K562 (cell line): Measurements from ENCODE around the gene SEZ6L. TPM values are rescaled to one million over a fixed set of nuclear protein-coding genes. Genes with fewer than 3 reads are reported as not detected.

Source experiments
- ATAC-seq: fragments of 200-7000 bp; cut with Tn5 transposase; 3 replicates; pipeline ENCODE4 v1.9.1; 2020; ENCODE audit warnings: moderate library complexity
- BruUV-seq: library from RNA; stranded (reverse); fragments of 400-500 nt; replicated peaks from 2 replicates; lab custom pipeline; 2021; lab: Mats Ljungman, UMichigan
- CTCF ChIA-PET: fragments of 300-600 bp; formaldehyde crosslinking; extraction: SDS; loops from one replicate; lab custom pipeline; 2021; ENCODE audit warnings: low intra/inter-chr PET ratio; lab: Yijun Ruan, JAX
- POLR2A ChIA-PET: fragments of 300-600, 350-650 bp; sonication (Branson Sonifier 250); formaldehyde crosslinking; extraction: SDS; loops from one replicate; lab custom pipeline; 2021; ENCODE audit warnings: antibody characterized with exemption, inconsistent platforms; lab: Yijun Ruan, JAX
- DNase-seq, 4 experiments: peaks; one replicate each; pipeline versions ENCODE4 v3.0.0 to v3.0.0-alpha.2; 2011 to 2018; ENCODE audit warnings: low spot score in 3 of 4, mixed read lengths in 3 of 4; ENCODE audit errors: extremely low read depth in 1 of 4
- FAIRE-seq: peaks from 2 replicates; lab custom pipeline; 2011; peaks lifted over from hg19 to GRCh38; lab: Jason Lieb, UNC
- H2AFZ ChIP-seq: 2 replicates; pipeline ENCODE4 v1.6.0; 2011; ENCODE audit warnings: low read depth, low read length, control low read depth, inconsistent platforms
- H3K27ac ChIP-seq: fragments of 200-600 bp; 3 replicates; pipeline ENCODE4 v1.8.0; 2011; ENCODE audit warnings: low read depth, mild to moderate bottlenecking, control low read depth, inconsistent platforms, low read length, moderate library complexity, mixed read lengths; ENCODE audit errors: extremely low read depth
- H3K27me3 ChIP-seq, 2 experiments: fragments of 300-600 bp in 1 of 2; 2 replicates in 1 of 2; 3 replicates in 1 of 2; pipeline versions ENCODE4 v1.6.0 to v1.8.0; 2011; ENCODE audit warnings: inconsistent platforms in 2 of 2, low read length in 2 of 2, mild to moderate bottlenecking in 1 of 2, mixed read lengths in 1 of 2, moderate library complexity in 1 of 2; ENCODE audit not compliant: control insufficient read depth in 2 of 2, insufficient read depth in 2 of 2
- H3K36me3 ChIP-seq: fragments of 300-600 bp; 3 replicates; pipeline ENCODE4 v1.8.0; 2011; ENCODE audit warnings: mild to moderate bottlenecking, low read length, inconsistent platforms; ENCODE audit not compliant: control insufficient read depth, insufficient read depth
- H3K4me1 ChIP-seq, 2 experiments: fragments of 200-600 bp in 1 of 2; replicated peaks in 1 of 2; 2 replicates in 1 of 2; 3 replicates in 1 of 2; pipeline versions ENCODE4 v1.5.1 to v1.8.0; 2011; ENCODE audit warnings: inconsistent platforms in 2 of 2, low read length in 2 of 2, mild to moderate bottlenecking in 1 of 2, mixed read lengths in 1 of 2, moderate library complexity in 1 of 2; ENCODE audit not compliant: control insufficient read depth in 2 of 2, insufficient read depth in 2 of 2
- H3K4me2 ChIP-seq: 2 replicates; pipeline ENCODE4 v1.6.1; 2011; ENCODE audit warnings: low read length, control low read depth, inconsistent platforms, mixed read lengths; ENCODE audit not compliant: insufficient read depth
- H3K4me3 ChIP-seq: fragments of 200-600 bp; sonication (generic), shearing (Covaris generic); 2 replicates; pipeline ENCODE4 v1.5.1; 2016; ENCODE audit warnings: control low read depth, inconsistent platforms
- H3K79me2 ChIP-seq: fragments of 200-600 bp; 3 replicates; pipeline ENCODE4 v1.8.0; 2011; ENCODE audit warnings: low read length, inconsistent platforms; ENCODE audit not compliant: control insufficient read depth, insufficient read depth
- H3K9ac ChIP-seq, 2 experiments: 2 replicates each; pipeline versions ENCODE4 v1.6.0 to v1.6.1; 2011; ENCODE audit warnings: low read depth in 2 of 2, low read length in 2 of 2, control low read depth in 1 of 2, inconsistent platforms in 1 of 2, mild to moderate bottlenecking in 1 of 2, mixed read lengths in 1 of 2; ENCODE audit not compliant: insufficient read depth in 1 of 2
- H3K9me1 ChIP-seq: one replicate; pipeline ENCODE4 v1.6.0; 2011; ENCODE audit warnings: inconsistent platforms, mild to moderate bottlenecking, low read length, moderate library complexity; ENCODE audit not compliant: control insufficient read depth, insufficient read depth
- H3K9me3 ChIP-seq: replicated peaks from 2 replicates; pipeline ENCODE4 v1.5.1; 2011; ENCODE audit warnings: low read depth, low read length, inconsistent platforms; ENCODE audit not compliant: control insufficient read depth, insufficient read depth
- H4K20me1 ChIP-seq: replicated peaks from 2 replicates; pipeline ENCODE4 v1.6.1; 2011; ENCODE audit warnings: low read length, inconsistent platforms, mixed read lengths; ENCODE audit not compliant: control insufficient read depth, insufficient read depth
- CBX1 ChIP-seq: sonication (generic); IDR thresholded peaks from 2 replicates; pipeline ENCODE4 v1.6.1; 2016; ENCODE audit warnings: antibody characterized with exemption, low read depth, mild to moderate bottlenecking
- CCAR2 ChIP-seq: fragments of 200-400 bp; formaldehyde crosslinking; IDR thresholded peaks from 2 replicates; pipeline ENCODE4 v1.6.1; 2017; ENCODE audit warnings: mild to moderate bottlenecking, low read depth, low read length
- DLX4 ChIP-seq: fragments of 250-450 bp; sonication (Bioruptor Pico); IDR thresholded peaks from 2 replicates; pipeline ENCODE4 v1.6.1; 2021; ENCODE audit warnings: mild to moderate bottlenecking
- EHMT2 ChIP-seq: fragments of 450-650 bp; IDR thresholded peaks from 2 replicates; pipeline ENCODE4 v1.6.1; 2018; ENCODE audit warnings: antibody characterized with exemption
- FOXM1 ChIP-seq, 2 experiments: fragments of 450-650 bp in 1 of 2; sonication (generic) in 1 of 2; formaldehyde crosslinking in 1 of 2; IDR thresholded peaks; 2 replicates each; pipeline versions ENCODE4 v1.6.1 to v1.9.0; 2017 to 2022; ENCODE audit warnings: low read depth in 2 of 2, mild to moderate bottlenecking in 2 of 2, missing genetic modification reagents in 1 of 2, moderate library complexity in 1 of 2
- GTF2E2 ChIP-seq: fragments of 200-800 bp; sonication (Bioruptor generic); IDR thresholded peaks from 2 replicates; pipeline ENCODE4 v1.6.1; 2016; ENCODE audit warnings: missing genetic modification characterization, missing compliant biosample characterization
- IFI16 ChIP-seq: fragments of 250-450 bp; sonication (Bioruptor Pico); IDR thresholded peaks from 2 replicates; pipeline ENCODE4 v2.1.2; 2022; ENCODE audit warnings: mild to moderate bottlenecking, inconsistent platforms
- NCOA1 ChIP-seq: fragments of 450-650 bp; IDR thresholded peaks from 2 replicates; pipeline ENCODE4 v1.6.1; 2016; ENCODE audit warnings: low read depth
- RBM34 ChIP-seq: fragments of 200-400 bp; formaldehyde crosslinking; IDR thresholded peaks from 2 replicates; pipeline ENCODE4 v1.6.1; 2018; ENCODE audit warnings: low read length, borderline replicate concordance; ENCODE audit not compliant: insufficient read depth
- RUNX1 ChIP-seq: sonication (generic); IDR thresholded peaks from 2 replicates; pipeline ENCODE4 v1.6.1; 2016; ENCODE audit warnings: antibody characterized with exemption, low read depth
- TCF7 ChIP-seq: sonication (generic); IDR thresholded peaks from 2 replicates; pipeline ENCODE4 v1.6.1; 2016; ENCODE audit warnings: antibody characterized with exemption, borderline replicate concordance
- XRCC4 ChIP-seq: IDR thresholded peaks from one replicate; pipeline ENCODE4 v1.6.1; 2011; ENCODE audit not compliant: insufficient read depth, insufficient read length; ENCODE audit errors: extremely low read depth
- ZC3H8 ChIP-seq: fragments of 450-650 bp; IDR thresholded peaks from 2 replicates; pipeline ENCODE4 v1.6.1; 2017
- ZNF174 ChIP-seq: fragments of 250-450 bp; sonication (Bioruptor Pico); IDR thresholded peaks from 2 replicates; pipeline ENCODE4 v1.4.0; 2020; ENCODE audit warnings: mild to moderate bottlenecking
- WGBS: fragments of 100-300 bp; shearing (Covaris generic); methylation state at CpG from one replicate; pipeline ENCODE4 v1.1.6; 2016; ENCODE audit warnings: low coverage, mixed read lengths; ENCODE audit not compliant: insufficient coverage; ENCODE audit errors: missing lambda C conversion rate; 5-methylcytosine and 5-hydroxymethylcytosine counted together
- in situ Hi-C: fragments of 300-500 bp; cut with MboI; formaldehyde crosslinking; loops from 4 replicates; pipeline ENCODE4 v1.15.0; 2018; ENCODE audit warnings: inconsistent platforms, mixed read lengths
- intact Hi-C: fragments of 100-400 bp; cut with micrococcal nuclease; formaldehyde crosslinking; loops from 2 replicates; pipeline ENCODE4 v1.14.2; 2022
- polyA plus RNA-seq, 8 experiments: library from polyadenylated mRNA; depleted of rRNA in 4 of 8; stranded (reverse) in 5 of 8; unstranded in 3 of 8; fragments of >200 nt; fragmentation: Nextera tagmentation in 2 of 8; fragmentation: Illumina TruSeq in 1 of 8; extraction: Ambion mirVana in 2 of 8; extraction: Trizol in 1 of 8; gene quantifications; 2 replicates each; pipeline versions ENCODE4 v1.2.1 to v1.2.3, GENCODE V29; 2011 to 2014; ENCODE audit warnings: inconsistent platforms in 1 of 8, missing spikeins in 1 of 8
- total RNA-seq, 7 experiments: library from RNA; depleted of rRNA in 6 of 7; stranded (reverse); fragments of >200 nt in 6 of 7; fragmentation: Illumina TruSeq in 2 of 7; extraction: Trizol in 2 of 7; gene quantifications; 2 replicates each; pipeline versions ENCODE4 v1.2.1 to v1.2.3, GENCODE V29; 2011 to 2021; ENCODE audit warnings: low replicate concordance in 1 of 7
- TF ChIP-seq, protein P1 (sequence below): sonication (generic); formaldehyde crosslinking; IDR thresholded peaks from 2 replicates; pipeline ENCODE4 v1.8.1; 2023; ENCODE audit warnings: missing genetic modification reagents, mild to moderate bottlenecking, borderline replicate concordance
- TF ChIP-seq, protein P2 (sequence below): fragments of 200-400 bp; formaldehyde crosslinking; IDR thresholded peaks from 2 replicates; pipeline ENCODE4 v1.6.1; 2017; ENCODE audit warnings: mild to moderate bottlenecking, low read depth, low read length, moderate library complexity

The SEZ6L gene
- total and polyA plus RNA-seq, 9 of the 15 experiments (the other 6 are each of a cell fraction or from before 2014, with no cell fraction given) = not detected

- Histone ChIP-seq H4K20me1 (no peaks in the 10 kb centered on the region), H3K9me3 (no peaks in the 10 kb centered on the region), H3K4me2 (no peak overlapping the region), H3K36me3 (no peaks in the 10 kb centered on the region), H3K27me3 (no peaks in the 10 kb centered on the region), H3K4me3 (no peak overlapping the region), H3K9ac (no peak overlapping the region), H2AFZ (no peak overlapping the region), H3K79me2 (no peaks in the 10 kb centered on the region), H3K27ac (no peak overlapping the region), H3K4me1 (no peaks in the 10 kb centered on the region), H3K9me1 (no peaks in the 10 kb centered on the region)
- FAIRE-seq = no peak
- ChIA-PET CTCF (no interaction called here), POLR2A (interaction anchor here (0.5 kb wide), 1 partner anchor 1225 kb away, joined by 3 read pairs; no protein-coding TSS in a partner anchor)
- BruUV-seq = no TSS peak
- 0% methylated on average over 3 of the region's 3 CpGs for WGBS
- intact Hi-C loops (no loop called here), in situ Hi-C loops (no loop called here)
- no peak for ATAC-seq
- DNase-seq = no peak
- no peak for TF ChIP-seq CBX1
- no peak for TF ChIP-seq EHMT2
- TF ChIP-seq, protein P1, sequence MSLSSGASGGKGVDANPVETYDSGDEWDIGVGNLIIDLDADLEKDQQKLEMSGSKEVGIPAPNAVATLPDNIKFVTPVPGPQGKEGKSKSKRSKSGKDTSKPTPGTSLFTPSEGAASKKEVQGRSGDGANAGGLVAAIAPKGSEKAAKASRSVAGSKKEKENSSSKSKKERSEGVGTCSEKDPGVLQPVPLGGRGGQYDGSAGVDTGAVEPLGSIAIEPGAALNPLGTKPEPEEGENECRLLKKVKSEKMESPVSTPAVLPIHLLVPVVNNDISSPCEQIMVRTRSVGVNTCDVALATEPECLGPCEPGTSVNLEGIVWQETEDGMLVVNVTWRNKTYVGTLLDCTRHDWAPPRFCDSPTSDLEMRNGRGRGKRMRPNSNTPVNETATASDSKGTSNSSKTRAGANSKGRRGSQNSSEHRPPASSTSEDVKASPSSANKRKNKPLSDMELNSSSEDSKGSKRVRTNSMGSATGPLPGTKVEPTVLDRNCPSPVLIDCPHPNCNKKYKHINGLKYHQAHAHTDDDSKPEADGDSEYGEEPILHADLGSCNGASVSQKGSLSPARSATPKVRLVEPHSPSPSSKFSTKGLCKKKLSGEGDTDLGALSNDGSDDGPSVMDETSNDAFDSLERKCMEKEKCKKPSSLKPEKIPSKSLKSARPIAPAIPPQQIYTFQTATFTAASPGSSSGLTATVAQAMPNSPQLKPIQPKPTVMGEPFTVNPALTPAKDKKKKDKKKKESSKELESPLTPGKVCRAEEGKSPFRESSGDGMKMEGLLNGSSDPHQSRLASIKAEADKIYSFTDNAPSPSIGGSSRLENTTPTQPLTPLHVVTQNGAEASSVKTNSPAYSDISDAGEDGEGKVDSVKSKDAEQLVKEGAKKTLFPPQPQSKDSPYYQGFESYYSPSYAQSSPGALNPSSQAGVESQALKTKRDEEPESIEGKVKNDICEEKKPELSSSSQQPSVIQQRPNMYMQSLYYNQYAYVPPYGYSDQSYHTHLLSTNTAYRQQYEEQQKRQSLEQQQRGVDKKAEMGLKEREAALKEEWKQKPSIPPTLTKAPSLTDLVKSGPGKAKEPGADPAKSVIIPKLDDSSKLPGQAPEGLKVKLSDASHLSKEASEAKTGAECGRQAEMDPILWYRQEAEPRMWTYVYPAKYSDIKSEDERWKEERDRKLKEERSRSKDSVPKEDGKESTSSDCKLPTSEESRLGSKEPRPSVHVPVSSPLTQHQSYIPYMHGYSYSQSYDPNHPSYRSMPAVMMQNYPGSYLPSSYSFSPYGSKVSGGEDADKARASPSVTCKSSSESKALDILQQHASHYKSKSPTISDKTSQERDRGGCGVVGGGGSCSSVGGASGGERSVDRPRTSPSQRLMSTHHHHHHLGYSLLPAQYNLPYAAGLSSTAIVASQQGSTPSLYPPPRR (CRISPR knock-in tag) = no peak
- TF ChIP-seq, protein P2, sequence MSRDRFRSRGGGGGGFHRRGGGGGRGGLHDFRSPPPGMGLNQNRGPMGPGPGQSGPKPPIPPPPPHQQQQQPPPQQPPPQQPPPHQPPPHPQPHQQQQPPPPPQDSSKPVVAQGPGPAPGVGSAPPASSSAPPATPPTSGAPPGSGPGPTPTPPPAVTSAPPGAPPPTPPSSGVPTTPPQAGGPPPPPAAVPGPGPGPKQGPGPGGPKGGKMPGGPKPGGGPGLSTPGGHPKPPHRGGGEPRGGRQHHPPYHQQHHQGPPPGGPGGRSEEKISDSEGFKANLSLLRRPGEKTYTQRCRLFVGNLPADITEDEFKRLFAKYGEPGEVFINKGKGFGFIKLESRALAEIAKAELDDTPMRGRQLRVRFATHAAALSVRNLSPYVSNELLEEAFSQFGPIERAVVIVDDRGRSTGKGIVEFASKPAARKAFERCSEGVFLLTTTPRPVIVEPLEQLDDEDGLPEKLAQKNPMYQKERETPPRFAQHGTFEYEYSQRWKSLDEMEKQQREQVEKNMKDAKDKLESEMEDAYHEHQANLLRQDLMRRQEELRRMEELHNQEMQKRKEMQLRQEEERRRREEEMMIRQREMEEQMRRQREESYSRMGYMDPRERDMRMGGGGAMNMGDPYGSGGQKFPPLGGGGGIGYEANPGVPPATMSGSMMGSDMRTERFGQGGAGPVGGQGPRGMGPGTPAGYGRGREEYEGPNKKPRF = no peak
- TF ChIP-seq XRCC4 = no peak
- TF ChIP-seq ZNF174 (CRISPR knock-in tag) = no peak
- no peak for TF ChIP-seq ZC3H8
- TF ChIP-seq IFI16 (CRISPR knock-in tag) = no peak
- no peak for TF ChIP-seq NCOA1
- TF ChIP-seq CCAR2 = no peak
- TF ChIP-seq FOXM1 (IDR thresholded peaks at IDR 0.05; ENCODE audit: low read depth) = no peak
- no peak for TF ChIP-seq FOXM1 (CRISPR knock-in tag; IDR thresholded peaks at IDR 0.05; ENCODE audit: low read depth)
- TF ChIP-seq GTF2E2 (tag) = no peak
- no peak for TF ChIP-seq RBM34
- TF ChIP-seq RUNX1 = no peak
- TF ChIP-seq TCF7 = no peak
- no peak for TF ChIP-seq DLX4
Observed at GRCh38 chr22:26194313-26194712, 25.1 kb downstream of the SEZ6L start.
